ENCODE results near the gene PPFIA3.

GRCh38 chr19:49118565-49119410, 556 bp upstream of the PPFIA3 start, which contains the start of gene C19orf73:
- TF ChIP-seq POLR2A (IDR thresholded peaks at IDR 0.05; ENCODE audit: low read length) (peak; percentile 76), GATA1 (IDR thresholded peaks at IDR 0.05; ENCODE audit: low read depth, low read length) (no peak)
